SW480 (cell line): Measurements from ENCODE around the gene VWA2.

Experiments
- DNase-seq: peaks from one replicate; pipeline ENCODE4 v3.0.0-alpha.2; 2016; ENCODE audit warnings: low spot score

The VWA2 gene

DNA sequence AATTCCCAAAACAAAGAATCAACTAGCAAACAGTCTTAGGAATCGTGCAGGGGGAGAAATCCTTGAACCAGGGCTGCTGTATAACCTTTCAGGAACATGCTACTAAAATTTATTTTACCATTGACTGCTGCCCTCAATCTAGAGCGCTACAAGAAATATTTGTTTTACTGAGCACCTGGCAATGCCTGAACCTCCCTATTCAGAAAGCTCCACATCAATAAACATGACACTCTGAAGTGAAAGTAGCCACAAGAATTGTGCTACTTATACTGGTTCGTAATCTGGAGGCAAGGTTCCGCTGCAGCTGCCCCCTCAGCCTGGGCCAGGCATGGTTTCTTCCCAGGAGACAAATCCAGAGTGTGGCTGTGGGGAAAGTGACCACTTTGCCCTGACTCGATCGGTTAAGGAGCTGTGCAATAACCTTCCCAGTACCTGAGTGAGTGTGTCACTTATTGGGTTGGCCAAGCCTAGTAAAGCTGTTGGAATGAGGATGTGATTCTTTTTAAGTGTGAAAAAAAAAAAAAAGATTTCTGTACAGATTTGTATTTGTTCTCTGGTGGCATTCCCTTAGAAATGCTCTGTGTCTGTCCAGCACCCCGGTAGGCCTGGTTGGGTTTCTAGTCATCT, 7.7 kb downstream of the VWA2 start:
- peak; percentile 71 for DNase-seq

DNA sequence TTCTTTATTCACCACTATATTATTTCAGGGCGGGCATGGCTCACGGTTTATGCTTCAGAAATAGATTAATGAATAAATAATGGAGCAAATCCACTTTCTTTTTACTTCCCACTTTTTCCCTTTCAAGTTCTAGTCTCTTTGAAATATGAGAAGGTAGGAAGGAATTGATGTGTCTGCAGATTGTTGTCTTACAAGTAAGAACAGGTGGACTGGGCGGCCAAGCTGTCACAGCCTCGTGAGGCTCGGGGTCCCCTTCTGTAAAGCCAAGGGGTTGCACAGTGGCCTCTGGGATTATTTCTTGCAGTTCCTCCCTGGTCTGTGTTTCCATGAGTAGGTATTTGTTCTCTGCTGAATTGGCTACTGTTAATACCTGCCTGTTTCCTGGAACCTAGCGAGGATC, 11.2 kb downstream of the VWA2 start:
- peak; percentile 74 for DNase-seq

DNA sequence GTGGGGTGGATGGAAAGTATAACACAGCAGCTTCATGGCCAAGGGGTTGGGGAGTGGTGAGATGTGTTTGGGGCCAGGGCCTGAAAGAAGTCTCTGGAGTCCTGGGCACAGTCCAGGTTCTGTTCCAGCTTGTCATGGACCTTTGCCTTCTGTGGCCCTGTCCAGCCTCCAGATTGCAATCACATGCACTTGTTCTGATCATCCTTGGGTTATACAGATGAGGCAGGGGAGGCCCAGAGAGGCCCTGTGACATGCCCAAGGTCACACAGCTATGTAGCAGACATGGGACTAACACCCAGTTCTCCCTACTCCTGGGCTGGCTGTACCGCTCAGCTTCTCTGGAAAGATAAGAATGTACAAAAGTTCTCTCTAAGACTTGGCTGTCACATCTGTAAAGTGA, 11.7 kb downstream of the VWA2 start:
- DNase-seq: no peak

DNA sequence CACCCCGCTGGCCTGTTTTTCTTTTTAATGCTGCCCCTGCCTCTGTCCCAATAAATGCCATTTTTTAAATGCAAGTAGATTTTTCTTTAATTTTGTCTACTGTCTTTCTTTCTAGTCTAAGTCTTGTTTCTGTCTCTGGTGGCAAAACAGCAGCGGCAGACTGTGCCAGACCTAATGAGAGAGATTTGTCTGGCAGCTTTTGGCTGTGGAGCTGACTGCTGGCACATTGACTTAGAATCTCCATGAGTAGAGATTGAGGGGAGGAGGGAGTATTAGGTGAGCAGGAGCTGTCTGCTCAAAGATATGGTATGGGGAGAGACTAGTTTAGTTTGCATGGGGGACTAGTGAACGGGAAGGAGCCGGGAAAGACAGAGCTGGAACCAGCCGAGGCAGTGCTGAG, 13.0 kb downstream of the VWA2 start:
- DNase-seq: no peak

DNA sequence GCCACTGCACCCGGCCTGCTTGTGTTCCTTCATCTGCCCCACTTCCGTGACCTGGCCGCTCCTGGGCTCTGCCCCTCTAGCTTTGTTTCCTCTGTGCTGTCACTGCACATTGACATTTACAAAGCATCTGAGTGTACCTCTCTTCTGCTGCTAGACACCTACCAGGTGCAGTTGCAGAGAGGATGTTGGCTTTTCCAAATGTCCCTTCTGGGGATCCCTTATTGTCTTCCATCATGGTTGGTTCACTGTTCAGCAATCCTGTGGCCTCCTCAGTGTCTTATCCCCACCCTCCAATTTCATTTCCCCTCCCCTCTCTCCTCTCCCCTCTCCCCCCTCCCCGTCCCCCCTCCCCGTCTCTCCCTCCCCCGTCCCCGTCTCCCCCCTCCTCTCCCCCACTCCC, 13.8 kb downstream of the VWA2 start:
- DNase-seq: no peak

DNA sequence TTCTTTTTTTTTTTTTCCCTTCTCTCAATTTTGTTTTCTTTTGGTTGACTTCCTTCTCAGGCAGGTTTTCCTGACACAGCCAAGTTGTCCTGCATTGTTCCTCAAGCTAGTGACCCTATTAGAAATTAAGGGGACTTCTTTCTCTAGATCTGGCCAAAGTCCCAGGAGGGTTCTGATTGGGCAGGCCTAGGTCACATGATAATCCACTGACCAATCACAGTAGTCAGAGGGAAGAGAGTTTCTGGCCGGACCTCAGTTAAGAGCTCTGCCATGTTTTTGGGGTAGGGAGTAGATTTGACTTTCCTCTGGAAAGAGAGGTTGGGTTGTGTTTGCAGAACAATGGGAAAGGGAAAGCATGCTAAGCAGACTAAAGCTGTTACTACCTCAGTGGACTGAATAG, 16.2 kb downstream of the VWA2 start:
- no peak for DNase-seq

DNA sequence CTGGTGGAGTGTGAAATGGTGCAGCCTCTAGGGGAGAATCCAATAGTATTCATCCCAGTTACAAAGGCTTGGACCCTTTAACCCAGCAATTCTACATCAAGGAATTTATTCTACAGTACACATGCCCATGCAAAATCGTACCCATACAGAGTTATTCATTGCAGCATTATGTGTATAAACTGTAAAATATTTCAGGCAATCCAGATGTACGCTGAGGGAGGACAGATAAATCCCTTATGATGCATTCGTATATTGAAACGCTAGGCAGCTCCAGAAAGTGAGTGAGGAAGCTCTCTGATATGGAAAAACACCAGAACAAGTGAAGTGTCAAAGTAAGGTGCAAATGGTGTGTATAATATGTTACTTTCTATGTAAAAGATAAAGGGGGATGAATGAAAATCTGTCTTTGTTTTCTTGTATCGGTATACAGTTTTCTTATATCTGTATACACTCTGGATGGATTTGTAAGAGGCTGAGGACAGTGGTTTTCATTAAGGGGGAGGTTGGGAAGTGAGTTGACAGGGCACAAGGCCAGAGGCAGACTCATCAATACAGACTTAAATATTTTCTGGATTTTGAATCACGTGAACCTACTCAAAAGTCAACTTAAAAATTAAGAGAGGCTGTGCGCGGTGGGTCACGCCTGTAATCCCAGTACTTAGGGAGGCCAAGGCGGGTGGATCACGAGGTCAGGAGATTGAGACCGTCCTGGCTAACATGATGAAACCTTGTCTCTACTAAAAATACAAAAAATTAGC, 17.1 kb downstream of the VWA2 start:
- no peak for DNase-seq

DNA sequence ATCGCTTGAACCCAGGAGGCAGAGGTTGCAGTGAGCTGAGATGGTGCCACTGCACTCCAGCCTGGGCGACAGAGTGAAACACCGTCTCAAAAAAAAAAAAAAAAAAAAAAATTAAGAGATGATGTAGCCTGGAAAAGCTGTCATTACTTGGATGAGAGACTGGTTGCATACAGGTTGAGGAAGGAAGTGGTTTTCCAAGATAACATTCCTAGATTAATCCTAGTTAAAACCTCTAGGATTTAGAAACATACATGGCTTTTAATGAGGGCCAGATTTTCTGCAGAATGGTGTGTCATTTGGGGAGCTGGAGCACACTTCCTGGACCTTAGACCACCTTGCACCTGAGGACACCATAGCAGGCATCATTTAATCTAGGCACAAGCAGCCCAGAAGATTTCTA, 17.8 kb downstream of the VWA2 start:
- peak; percentile 63 for DNase-seq

DNA sequence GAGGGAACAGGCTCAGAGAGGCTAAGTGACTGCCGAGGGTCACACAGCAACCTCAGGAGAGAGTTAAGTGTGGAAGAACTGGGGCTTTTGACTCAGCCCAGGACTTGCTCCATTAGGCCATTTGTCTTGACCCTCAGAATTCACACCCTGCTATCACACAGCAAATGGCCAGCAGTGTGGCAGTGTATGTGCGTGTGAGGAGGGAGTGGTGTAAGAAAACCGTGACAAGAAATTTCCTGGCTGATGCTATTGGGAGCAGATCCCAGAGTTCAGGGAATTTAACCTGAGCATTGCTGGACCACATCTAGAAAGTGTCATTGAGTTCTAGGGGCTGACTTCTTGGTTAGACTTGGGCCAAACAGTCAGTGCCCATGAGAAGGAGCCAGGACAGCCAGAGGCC, 18.4 kb downstream of the VWA2 start:
- DNase-seq: no peak

DNA sequence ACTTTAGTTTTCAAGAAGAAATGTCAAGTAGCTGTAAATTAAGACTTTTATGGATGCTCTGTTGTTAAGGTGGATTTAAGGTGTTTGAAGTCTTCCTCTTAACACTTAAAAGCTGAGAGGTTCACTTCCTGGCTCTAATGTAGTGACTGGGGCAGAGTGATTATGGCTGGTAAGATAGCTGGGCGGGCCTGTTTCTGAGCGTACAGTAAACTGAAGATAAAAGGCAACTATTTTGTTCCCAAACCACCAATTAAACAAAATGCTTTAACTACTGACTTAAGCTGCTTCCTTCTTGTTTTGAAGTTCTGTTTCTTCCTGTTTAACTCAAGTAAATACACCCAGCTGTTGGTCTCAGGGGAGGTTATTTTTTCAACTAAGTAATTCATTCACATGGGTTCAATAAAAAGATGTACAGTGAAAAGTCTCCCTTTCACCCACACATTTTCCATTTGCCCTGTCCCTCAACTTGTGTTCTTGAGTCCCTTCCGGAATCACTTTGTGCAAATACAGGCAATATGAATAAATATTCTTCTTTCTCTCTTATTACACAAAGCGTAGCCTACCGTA, 19.3 kb downstream of the VWA2 start:
- DNase-seq: peak; percentile 96

DNA sequence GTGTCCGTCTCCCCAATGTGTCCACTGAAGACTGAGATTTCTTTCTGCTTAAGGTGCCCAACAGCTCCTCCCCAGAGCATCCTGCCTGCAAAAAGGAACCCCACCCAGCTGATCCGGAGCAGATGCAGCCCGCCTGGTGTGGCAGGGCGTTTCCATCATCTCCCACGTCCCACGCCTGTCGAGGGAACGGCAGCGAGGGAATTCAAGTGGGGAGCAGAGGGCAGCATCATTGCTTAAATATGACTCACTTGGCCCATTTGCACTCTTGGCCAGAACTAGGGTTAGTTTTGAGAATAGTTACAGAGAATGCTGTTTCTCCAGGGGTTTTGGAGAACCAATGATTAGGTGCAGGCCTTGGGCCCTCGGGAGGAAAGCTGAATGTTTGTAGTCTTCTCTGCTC, 20.8 kb downstream of the VWA2 start:
- no peak for DNase-seq

DNA sequence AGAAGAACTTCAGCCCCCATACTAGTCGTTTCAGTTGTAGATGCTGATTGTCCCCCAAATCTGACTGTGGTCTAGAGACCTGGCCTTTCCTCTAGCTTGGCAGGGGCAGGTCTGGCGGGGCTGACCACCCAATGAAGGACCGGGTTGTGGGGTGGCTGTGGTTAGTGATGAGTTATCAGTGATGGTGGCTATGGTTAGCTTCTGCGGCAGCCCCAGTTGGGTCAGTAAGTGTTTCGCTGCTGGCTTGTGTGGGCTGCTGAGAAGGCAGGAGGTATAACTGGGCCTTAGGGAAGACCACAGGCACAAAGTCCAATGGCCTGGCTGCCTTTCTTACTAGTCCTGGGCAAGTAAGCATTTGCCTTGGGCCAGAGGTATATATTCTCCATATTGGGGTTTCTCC, 21.3 kb downstream of the VWA2 start:
- DNase-seq: no peak

DNA sequence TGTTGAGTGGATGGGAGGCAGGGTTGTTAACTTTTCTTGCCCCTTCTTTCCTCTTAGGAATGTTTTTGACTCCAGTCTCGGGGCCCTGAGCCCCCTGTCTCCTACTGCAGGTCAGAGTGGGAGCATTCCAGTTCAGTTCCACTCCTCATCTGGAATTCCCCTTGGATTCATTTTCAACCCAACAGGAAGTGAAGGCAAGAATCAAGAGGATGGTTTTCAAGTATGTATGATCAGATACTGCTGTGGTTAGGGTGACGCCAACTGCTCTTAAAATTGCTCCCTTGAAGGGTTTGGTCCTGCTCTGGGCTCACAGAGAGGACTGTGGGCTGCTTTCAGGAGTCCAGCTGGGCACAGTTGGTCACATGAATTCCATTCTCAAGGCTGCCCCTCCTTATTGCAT, 22.0 kb downstream of the VWA2 start:
- peak; percentile 87 for DNase-seq

DNA sequence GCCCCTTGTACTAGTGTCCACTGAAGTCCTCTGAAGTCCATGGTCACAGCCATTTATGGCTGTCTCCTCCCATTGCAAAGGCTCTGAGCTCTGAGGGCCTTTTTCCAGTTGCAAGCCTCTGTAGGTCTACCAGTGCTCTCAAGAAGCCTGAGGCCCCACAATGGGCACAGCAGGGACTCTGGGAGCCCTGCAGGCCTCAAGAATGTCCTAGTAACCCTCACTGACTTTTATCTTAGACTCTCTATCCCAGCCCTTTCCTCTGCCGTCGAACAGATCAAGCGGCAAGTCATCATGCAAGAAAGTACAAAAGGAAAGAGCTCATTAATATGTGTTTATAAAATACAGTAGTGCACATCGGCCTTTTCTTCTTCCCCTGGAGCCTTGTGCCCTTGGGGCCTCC, 23.4 kb downstream of the VWA2 start:
- no peak for DNase-seq

DNA sequence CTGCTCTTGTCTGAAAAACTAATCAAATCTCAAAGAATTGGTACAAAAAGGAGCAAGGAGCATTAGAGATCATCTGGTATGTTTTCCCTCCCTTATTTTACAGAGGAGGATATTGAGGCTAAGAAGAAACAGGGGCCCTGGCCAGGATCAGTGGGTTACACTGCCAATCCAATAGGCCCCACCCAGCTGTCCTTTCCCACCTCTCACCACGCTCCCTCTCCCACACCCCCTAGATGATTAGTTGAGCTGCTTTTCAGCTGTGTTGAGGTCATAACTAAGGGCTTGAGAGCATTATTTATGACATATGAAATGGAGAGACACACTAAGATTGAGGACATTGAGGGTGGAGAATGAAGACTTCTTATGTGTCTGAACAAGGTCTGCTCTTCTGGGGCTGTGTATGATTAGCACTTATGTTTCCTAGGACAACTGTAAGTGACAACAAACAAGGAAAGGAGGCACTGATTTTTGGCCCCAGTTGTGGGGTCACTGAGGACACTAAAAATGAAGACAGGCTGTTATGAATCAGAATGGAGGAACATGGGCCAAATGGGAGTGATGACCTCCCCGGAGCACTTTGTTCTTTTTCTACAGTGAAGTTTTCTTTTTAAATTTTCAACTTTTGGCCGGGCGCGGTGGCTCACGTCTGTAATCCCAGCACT, 26.5 kb downstream of the VWA2 start:
- DNase-seq: no peak

DNA sequence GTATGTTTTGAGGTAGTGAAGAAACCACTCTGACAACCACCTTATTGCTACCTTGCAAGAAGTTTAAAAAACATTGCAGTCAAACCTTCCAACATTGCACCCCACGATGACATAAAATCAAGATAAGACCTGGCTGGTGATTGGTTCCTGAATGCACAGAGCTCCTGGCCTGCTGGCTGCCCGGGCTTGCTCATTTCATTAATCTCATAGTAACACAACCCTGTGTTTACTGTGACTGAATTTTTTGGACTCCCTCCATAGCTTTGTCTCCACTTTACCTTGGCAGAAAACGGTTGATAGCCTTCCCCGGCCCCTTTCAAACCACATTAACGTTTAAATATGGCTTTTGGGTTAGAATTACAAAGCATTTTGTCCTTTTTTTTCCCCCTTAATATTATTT, 27.5 kb downstream of the VWA2 start:
- no peak for DNase-seq

DNA sequence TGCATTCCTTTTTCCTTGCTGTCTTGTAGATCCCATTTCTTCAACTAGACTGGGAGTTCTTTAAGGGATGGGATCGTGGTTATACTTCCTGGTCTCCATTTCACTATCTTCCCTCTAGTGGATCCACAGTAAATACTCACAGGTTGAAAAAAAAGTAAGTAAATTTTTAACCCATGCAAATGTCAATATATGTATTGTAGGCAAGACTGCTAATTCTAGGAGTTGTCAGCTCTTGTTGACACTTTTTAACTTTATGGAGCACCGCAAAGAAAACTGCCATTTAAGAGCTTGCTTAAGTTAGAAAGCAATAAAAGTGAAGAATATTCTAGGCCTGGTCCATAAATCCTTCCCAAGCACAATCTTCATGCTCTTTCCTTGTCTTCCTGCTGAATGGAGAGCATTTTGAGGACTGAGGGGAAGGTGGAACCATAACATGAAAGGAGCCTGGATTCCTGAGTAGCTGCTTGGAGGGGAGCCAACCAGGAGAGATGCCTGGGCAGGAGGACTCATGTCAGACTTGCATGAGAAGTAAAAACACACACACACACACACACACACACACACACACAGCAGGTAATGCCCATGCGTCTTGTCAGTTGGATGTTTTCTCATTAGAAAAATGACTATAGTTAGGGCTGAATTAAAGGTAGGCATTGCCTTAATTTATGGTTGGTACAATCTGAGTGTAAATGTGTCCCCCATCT, 32.2 kb downstream of the VWA2 start:
- DNase-seq: peak; percentile 74

DNA sequence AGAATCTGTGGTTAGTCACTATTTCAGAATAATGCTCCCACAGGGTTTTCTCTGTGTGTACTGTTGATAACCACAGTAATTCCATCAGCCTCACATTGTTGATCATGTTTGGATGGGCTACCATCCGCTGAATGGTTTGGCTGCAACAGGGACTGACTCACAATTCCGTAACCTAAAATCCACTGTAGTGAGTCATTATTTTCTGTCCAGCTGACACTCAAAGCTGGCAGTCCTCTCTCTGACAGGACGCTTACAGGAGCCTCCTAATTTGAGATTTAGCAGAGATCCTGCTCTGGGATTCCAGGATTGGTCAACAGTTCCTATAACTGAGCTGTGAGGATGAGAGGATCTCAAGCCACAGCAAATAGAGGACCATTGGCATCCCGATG, 32.7 kb downstream of the VWA2 start:
- DNase-seq: peak; percentile 87

DNA sequence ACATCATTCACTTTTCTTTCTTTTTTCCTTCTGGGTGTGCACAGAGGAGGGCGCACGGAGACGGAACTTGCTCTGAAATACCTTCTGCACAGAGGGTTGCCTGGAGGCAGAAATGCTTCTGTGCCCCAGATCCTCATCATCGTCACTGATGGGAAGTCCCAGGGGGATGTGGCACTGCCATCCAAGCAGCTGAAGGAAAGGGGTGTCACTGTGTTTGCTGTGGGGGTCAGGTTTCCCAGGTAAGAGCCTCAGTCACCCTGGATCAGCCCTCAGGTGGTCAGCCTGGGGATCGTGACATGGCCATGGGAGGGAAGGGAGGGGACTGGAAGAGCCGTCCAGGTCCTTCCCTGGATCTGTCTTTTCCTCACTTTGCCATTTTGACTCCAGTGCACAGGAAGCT, 33.6 kb downstream of the VWA2 start:
- DNase-seq: no peak

DNA sequence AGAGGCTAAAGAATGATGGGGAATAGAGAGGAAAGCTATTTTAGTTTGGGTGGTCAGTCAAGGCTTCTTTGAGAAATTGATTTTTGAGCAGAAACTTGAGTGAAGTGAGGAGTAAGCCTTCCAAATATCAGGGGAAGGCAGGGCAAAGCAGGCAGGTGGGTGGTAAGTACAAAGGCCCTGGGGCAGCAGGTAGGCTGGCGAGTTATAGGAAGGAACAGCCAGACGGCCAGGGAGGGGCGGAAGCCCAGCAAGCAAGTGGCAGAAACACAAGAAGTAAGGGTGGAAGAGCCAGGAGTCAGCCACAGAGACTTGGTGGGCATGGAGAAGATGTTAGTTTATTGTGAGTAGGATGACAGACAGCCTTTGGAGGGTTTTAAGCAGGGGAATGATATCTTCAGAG, 34.9 kb downstream of the VWA2 start:
- no peak for DNase-seq

DNA sequence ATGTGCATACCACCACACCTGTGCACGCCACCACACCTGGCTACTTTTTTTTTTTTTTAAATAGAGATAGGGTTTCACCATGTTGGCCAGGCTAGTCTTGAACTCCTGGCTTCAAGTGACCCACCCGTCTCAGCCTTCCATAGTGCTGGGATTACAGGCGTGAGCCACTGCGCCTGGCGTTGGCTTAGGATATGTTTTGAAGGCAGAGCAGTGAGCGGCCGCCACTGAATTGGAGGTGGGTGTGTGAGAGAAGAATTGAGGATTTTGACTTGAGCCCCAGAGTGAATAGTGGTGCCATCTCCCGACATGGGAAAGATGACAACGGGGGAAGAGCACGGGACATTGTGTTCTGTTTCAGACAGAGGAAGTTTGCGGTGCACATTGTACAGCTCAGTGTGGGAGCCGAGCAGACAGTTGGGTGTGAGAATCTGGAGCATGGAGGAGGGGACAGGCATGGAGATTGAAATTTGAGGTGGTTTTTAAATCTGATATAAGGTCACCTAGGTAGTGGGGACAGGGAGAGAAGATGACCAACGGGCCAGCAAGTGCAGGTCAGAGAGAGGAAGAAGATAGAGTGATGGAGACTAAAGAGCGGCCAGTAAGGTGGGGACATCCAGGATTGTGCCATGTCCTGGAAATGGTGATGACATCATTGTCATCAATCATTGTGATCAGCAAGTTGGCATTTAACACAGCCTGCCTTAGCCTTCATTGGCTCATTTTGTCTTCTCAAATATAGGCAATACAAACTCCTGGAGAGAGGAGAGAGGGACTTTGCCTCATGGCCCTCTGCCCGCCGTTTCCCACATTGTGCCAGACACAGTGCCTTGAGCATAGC, 35.8 kb downstream of the VWA2 start:
- no peak for DNase-seq

DNA sequence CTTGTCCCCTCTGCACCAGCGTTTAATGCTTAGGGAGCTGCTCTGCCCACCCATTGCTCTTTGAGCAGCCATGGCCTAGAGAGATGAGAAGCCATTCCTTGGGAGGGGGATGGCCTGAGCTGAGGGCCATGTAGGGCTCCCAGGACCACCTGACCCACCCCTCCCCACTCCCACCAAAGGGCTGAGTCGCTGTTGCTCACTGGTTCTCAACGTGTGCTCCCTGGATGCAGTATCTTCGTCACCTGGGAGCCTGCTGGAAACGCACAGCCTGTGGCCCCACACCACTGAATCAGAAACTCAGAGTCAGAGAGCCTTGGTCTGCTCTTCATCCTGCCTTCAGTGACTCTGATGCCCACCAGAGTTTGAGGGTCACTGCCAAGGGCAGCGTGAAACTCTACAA, 37.0 kb downstream of the VWA2 start:
- no peak for DNase-seq
